ENCODE data around the gene TBX18.

TBX18 gene

GRCh38 chr6:84791233-84791632 lies 26.8 kb upstream of the TBX18 start:
- Histone ChIP-seq H3K36me3 (ENCODE audit: control insufficient read depth in 5 of 5, insufficient read depth in 5 of 5, low read length in 5 of 5) (no peaks in the 10 kb centered on the region), H3K4me3 (ENCODE audit: low read depth in 1 of 5, low read length in 5 of 5) (no peak overlapping the region), H3K4me1 (ENCODE audit: control insufficient read depth in 5 of 5, insufficient read depth in 5 of 5, low read length in 5 of 5) (no peaks in the 10 kb centered on the region), H3K9ac (ENCODE audit: low read length in 5 of 5) (no peak overlapping the region), H3K27me3 (ENCODE audit: control insufficient read depth in 5 of 5, insufficient read depth in 4 of 5, low read length in 5 of 5) (no peaks in the 10 kb centered on the region), H3K27ac (ENCODE audit: low read depth, low read length) (no peak overlapping the region), H3K9me3 (ENCODE audit: control insufficient read depth in 5 of 5, low read length in 5 of 5) (peaks cover 0 to 5% (median 0%) of the 10 kb centered on the region in 5 donors)

DNA sequence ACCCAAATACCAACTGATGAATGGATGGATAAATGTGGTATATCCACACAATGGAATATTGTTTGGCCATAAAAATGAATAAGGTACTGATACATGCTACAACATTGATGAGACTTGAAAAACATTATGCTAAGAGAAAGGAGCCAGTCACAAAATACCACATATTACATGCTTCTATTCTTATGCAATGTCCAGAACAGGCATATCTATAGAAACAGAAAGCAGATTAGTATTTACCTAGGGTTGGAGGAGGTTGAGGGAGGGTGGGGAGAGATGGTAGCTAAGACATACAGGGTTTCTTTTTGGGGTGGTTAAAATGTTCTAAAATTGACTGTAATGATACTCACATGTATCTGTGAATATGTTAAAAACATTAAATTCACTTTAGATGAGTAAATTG lies 24.8 kb upstream of the TBX18 start:
- no peaks in the 10 kb centered on the region for H3K36me3 ChIP-seq (ENCODE audit: control insufficient read depth in 5 of 5, insufficient read depth in 5 of 5, low read length in 5 of 5)
- no peak overlapping the region for H3K27ac ChIP-seq (ENCODE audit: low read depth, low read length)
- H3K4me1 ChIP-seq (ENCODE audit: control insufficient read depth in 5 of 5, insufficient read depth in 5 of 5, low read length in 5 of 5), result no peaks in the 10 kb centered on the region
- no peak overlapping the region for H3K4me3 ChIP-seq (ENCODE audit: low read depth in 1 of 5, low read length in 5 of 5)
- no peaks in the 10 kb centered on the region for H3K27me3 ChIP-seq (ENCODE audit: control insufficient read depth in 5 of 5, insufficient read depth in 4 of 5, low read length in 5 of 5)
- peaks cover 0 to 5% (median 0%) of the 10 kb centered on the region in 5 donors for H3K9me3 ChIP-seq (ENCODE audit: control insufficient read depth in 5 of 5, low read length in 5 of 5)
- no peak overlapping the region for H3K9ac ChIP-seq (ENCODE audit: low read length in 5 of 5)

DNA sequence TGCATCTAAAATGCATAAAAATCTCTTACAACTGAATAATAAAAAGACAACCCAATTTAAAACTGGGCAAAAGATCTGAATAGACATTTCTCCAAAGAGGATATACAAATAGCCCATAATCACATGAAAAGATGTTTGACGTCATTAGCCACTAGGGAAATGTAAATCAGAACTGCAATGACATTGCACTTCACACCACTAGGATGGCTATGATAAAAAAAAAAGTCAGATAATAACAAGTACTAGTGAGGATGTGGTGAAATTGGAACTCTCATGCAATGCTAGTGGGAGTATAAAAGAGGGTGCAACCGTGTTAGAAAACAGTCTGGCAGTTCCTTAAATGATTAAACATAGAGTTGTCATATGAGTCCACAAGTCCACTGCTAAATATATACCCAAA lies 24.3 kb upstream of the TBX18 start:
- Histone ChIP-seq H3K27me3 (ENCODE audit: control insufficient read depth in 5 of 5, insufficient read depth in 4 of 5, low read length in 5 of 5) (no peaks in the 10 kb centered on the region), H3K4me3 (ENCODE audit: low read depth in 1 of 5, low read length in 5 of 5) (no peak overlapping the region), H3K27ac (ENCODE audit: low read depth, low read length) (no peak overlapping the region), H3K36me3 (ENCODE audit: control insufficient read depth in 5 of 5, insufficient read depth in 5 of 5, low read length in 5 of 5) (no peaks in the 10 kb centered on the region), H3K9ac (ENCODE audit: low read length in 5 of 5) (no peak overlapping the region), H3K4me1 (ENCODE audit: control insufficient read depth in 5 of 5, insufficient read depth in 5 of 5, low read length in 5 of 5) (no peaks in the 10 kb centered on the region), H3K9me3 (ENCODE audit: control insufficient read depth in 5 of 5, low read length in 5 of 5) (peaks cover 0 to 5% (median 0%) of the 10 kb centered on the region in 5 donors)

DNA sequence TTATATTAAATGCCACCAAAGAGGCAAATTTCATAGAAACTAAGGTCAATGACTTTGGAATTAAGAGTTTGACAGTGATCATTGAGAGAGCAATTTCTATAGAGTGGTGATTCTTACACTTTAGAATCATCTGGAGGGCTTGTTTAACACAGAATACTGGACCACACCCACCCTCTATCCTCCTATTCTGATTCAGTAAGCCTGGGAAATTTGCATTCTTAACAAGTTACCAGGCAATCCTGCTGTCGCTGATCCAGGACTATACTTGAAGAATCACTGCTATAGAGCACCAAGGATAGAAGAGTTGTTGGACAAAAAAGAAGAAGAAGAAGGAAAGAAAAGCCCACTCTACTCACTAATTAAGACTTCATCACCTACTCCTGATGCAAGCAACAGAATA lies 21.3 kb upstream of the TBX18 start:
- Histone ChIP-seq H3K9ac (ENCODE audit: low read length in 5 of 5) (no peak overlapping the region), H3K4me1 (ENCODE audit: control insufficient read depth in 5 of 5, insufficient read depth in 5 of 5, low read length in 5 of 5) (no peaks in the 10 kb centered on the region), H3K4me3 (ENCODE audit: low read depth in 1 of 5, low read length in 5 of 5) (no peak overlapping the region), H3K27me3 (ENCODE audit: control insufficient read depth in 5 of 5, insufficient read depth in 4 of 5, low read length in 5 of 5) (no peaks in the 10 kb centered on the region), H3K27ac (ENCODE audit: low read depth, low read length) (no peak overlapping the region), H3K9me3 (ENCODE audit: control insufficient read depth in 5 of 5, low read length in 5 of 5) (peaks cover 0 to 5% (median 0%) of the 10 kb centered on the region in 5 donors), H3K36me3 (ENCODE audit: control insufficient read depth in 5 of 5, insufficient read depth in 5 of 5, low read length in 5 of 5) (no peaks in the 10 kb centered on the region)

- no peaks in the 10 kb centered on the region for H3K9me3 ChIP-seq (ENCODE audit: control insufficient read depth in 5 of 5, low read length in 5 of 5)
- no peak overlapping the region for H3K27ac ChIP-seq (ENCODE audit: low read depth, low read length)
- no peaks in the 10 kb centered on the region for H3K36me3 ChIP-seq (ENCODE audit: control insufficient read depth in 5 of 5, insufficient read depth in 5 of 5, low read length in 5 of 5)
- no peak overlapping the region for H3K4me3 ChIP-seq (ENCODE audit: low read depth in 1 of 5, low read length in 5 of 5)
- no peak overlapping the region for H3K9ac ChIP-seq (ENCODE audit: low read length in 5 of 5)
- H3K4me1 ChIP-seq (ENCODE audit: control insufficient read depth in 5 of 5, insufficient read depth in 5 of 5, low read length in 5 of 5), result peaks cover 0 to 2% (median under 1%) of the 10 kb centered on the region in 5 donors
- H3K27me3 ChIP-seq (ENCODE audit: control insufficient read depth in 5 of 5, insufficient read depth in 4 of 5, low read length in 5 of 5), result peaks cover 0 to 5% (median under 1%) of the 10 kb centered on the region in 5 donors
These were observed 15.5 kb upstream of the TBX18 start for GRCh38 chr6:84779917-84780316.

DNA sequence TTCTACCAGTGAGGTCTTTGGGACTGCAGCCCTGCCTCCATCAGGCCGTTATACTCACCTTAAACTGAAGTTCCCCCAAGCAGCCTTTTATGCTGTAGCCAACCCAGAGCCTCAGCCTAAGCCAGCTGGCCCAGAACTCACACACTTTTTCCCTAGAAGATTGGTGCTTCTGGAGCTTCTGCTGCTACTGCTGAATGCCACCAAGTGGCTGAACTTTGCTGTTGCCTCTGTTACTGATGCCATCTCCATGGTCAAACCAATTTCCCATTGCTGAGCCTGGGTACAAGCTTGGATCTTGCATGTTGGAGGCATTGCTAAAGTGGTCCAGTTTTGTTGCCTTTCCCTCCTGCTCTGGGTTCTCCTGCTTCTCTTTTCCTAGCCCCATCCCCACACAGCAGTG lies 15.0 kb upstream of the TBX18 start:
- Histone ChIP-seq H3K27me3 (ENCODE audit: control insufficient read depth in 5 of 5, insufficient read depth in 4 of 5, low read length in 5 of 5) (peaks cover 0 to 8% (median 2%) of the 10 kb centered on the region in 5 donors), H3K9ac (ENCODE audit: low read length in 5 of 5) (no peak overlapping the region), H3K36me3 (ENCODE audit: control insufficient read depth in 5 of 5, insufficient read depth in 5 of 5, low read length in 5 of 5) (no peaks in the 10 kb centered on the region), H3K9me3 (ENCODE audit: control insufficient read depth in 5 of 5, low read length in 5 of 5) (no peaks in the 10 kb centered on the region), H3K4me3 (ENCODE audit: low read depth in 1 of 5, low read length in 5 of 5) (no peak overlapping the region), H3K4me1 (ENCODE audit: control insufficient read depth in 5 of 5, insufficient read depth in 5 of 5, low read length in 5 of 5) (peaks cover 0 to 6% (median 6%) of the 10 kb centered on the region in 5 donors), H3K27ac (ENCODE audit: low read depth, low read length) (no peak overlapping the region)

GRCh38 chr6:84777888-84778287 lies 13.5 kb upstream of the TBX18 start:
- Histone ChIP-seq H3K9ac (ENCODE audit: low read length in 5 of 5) (no peak overlapping the region), H3K27me3 (ENCODE audit: control insufficient read depth in 5 of 5, insufficient read depth in 4 of 5, low read length in 5 of 5) (peaks cover 0 to 13% (median 2%) of the 10 kb centered on the region in 5 donors), H3K4me3 (ENCODE audit: low read depth in 1 of 5, low read length in 5 of 5) (no peak overlapping the region), H3K4me1 (ENCODE audit: control insufficient read depth in 5 of 5, insufficient read depth in 5 of 5, low read length in 5 of 5) (peaks cover 0 to 20% (median 15%) of the 10 kb centered on the region in 5 donors), H3K27ac (ENCODE audit: low read depth, low read length) (no peak overlapping the region), H3K9me3 (ENCODE audit: control insufficient read depth in 5 of 5, low read length in 5 of 5) (no peaks in the 10 kb centered on the region), H3K36me3 (ENCODE audit: control insufficient read depth in 5 of 5, insufficient read depth in 5 of 5, low read length in 5 of 5) (no peaks in the 10 kb centered on the region)

- Histone ChIP-seq H3K27me3 (ENCODE audit: control insufficient read depth in 5 of 5, insufficient read depth in 4 of 5, low read length in 5 of 5) (peaks cover 0 to 19% (median 2%) of the 10 kb centered on the region in 5 donors), H3K27ac (ENCODE audit: low read depth, low read length) (no peak overlapping the region), H3K9ac (ENCODE audit: low read length in 5 of 5) (no peak overlapping the region), H3K4me1 (ENCODE audit: control insufficient read depth in 5 of 5, insufficient read depth in 5 of 5, low read length in 5 of 5) (peaks cover 0 to 20% (median 18%) of the 10 kb centered on the region in 5 donors), H3K4me3 (ENCODE audit: low read depth in 1 of 5, low read length in 5 of 5) (no peak overlapping the region), H3K9me3 (ENCODE audit: control insufficient read depth in 5 of 5, low read length in 5 of 5) (no peaks in the 10 kb centered on the region), H3K36me3 (ENCODE audit: control insufficient read depth in 5 of 5, insufficient read depth in 5 of 5, low read length in 5 of 5) (no peaks in the 10 kb centered on the region)
These were observed 12.0 kb upstream of the TBX18 start for GRCh38 chr6:84776392-84776791.

DNA sequence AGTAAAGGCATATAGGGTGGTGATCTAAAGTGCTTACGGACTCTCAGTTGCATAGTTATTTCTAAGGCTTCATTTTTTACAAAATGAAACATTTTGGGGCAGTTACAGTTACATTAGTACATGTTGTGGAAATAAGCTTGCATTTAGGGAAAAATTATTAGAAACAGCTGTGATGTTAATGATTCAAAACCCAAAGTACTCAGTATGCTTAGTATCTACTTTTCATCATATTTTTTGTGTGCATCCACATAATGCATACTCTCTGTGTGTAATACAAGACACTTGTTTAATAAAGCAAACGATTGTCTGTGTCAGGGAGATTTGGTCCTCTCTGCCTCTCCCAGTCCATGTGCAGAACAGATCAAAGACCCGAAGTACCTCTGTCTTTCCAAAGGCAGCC lies 11.4 kb upstream of the TBX18 start:
- peaks cover 0 to 20% (median 18%) of the 10 kb centered on the region in 5 donors for H3K4me1 ChIP-seq (ENCODE audit: control insufficient read depth in 5 of 5, insufficient read depth in 5 of 5, low read length in 5 of 5)
- no peak overlapping the region for H3K27ac ChIP-seq (ENCODE audit: low read depth, low read length)
- peaks cover 0 to 19% (median 2%) of the 10 kb centered on the region in 5 donors for H3K27me3 ChIP-seq (ENCODE audit: control insufficient read depth in 5 of 5, insufficient read depth in 4 of 5, low read length in 5 of 5)
- H3K9me3 ChIP-seq (ENCODE audit: control insufficient read depth in 5 of 5, low read length in 5 of 5), result no peaks in the 10 kb centered on the region
- no peak overlapping the region for H3K9ac ChIP-seq (ENCODE audit: low read length in 5 of 5)
- no peak overlapping the region for H3K4me3 ChIP-seq (ENCODE audit: low read depth in 1 of 5, low read length in 5 of 5)
- H3K36me3 ChIP-seq (ENCODE audit: control insufficient read depth in 5 of 5, insufficient read depth in 5 of 5, low read length in 5 of 5), result no peaks in the 10 kb centered on the region

GRCh38 chr6:84774985-84775284 lies 10.5 kb upstream of the TBX18 start:
- H3K36me3 ChIP-seq (ENCODE audit: control insufficient read depth in 5 of 5, insufficient read depth in 5 of 5, low read length in 5 of 5), result no peaks in the 10 kb centered on the region
- no peak overlapping the region for H3K9ac ChIP-seq (ENCODE audit: low read length in 5 of 5)
- peak overlapping the region in 4 of 5 donors; percentile 65 to 85 (median 71) for H3K4me3 ChIP-seq (ENCODE audit: low read depth in 1 of 5, low read length in 5 of 5)
- H3K27me3 ChIP-seq (ENCODE audit: control insufficient read depth in 5 of 5, insufficient read depth in 4 of 5, low read length in 5 of 5), result peaks cover 0 to 19% (median 2%) of the 10 kb centered on the region in 5 donors
- H3K9me3 ChIP-seq (ENCODE audit: control insufficient read depth in 5 of 5, low read length in 5 of 5), result no peaks in the 10 kb centered on the region
- H3K27ac ChIP-seq (ENCODE audit: low read depth, low read length), result no peak overlapping the region
- H3K4me1 ChIP-seq (ENCODE audit: control insufficient read depth in 5 of 5, insufficient read depth in 5 of 5, low read length in 5 of 5), result peaks cover 0 to 20% (median 18%) of the 10 kb centered on the region in 5 donors

Data from subcutaneous abdominal adipose tissue (tissue), 5 donors.